HCT116 (cell line): ENCODE data around the gene HOGA1. TPM values are rescaled to one million over a fixed set of nuclear protein-coding genes. Genes with fewer than 3 reads are reported as not detected.

Experiments used
- ATAC-seq: fragments of 200-7000 bp; cut with Tn5 transposase; 2 replicates; pipeline ENCODE4 v1.9.1; 2020; ENCODE audit warnings: mild to moderate bottlenecking, moderate library complexity
- BruUV-seq: library from RNA; stranded (reverse); fragments of 400-500 nt; replicated peaks from 2 replicates; lab custom pipeline; 2021; lab: Mats Ljungman, UMichigan
- CTCF ChIA-PET: fragments of 300-600 bp; sonication (Branson Sonifier 250); formaldehyde crosslinking; loops from one replicate; lab custom pipeline; 2021; ENCODE audit warnings: antibody characterized with exemption; lab: Charles Lee
- POLR2A ChIA-PET: fragments of 300-600, 350-600 bp; sonication (Branson Sonifier 250); formaldehyde crosslinking; loops from one replicate; lab custom pipeline; 2021; ENCODE audit warnings: antibody characterized with exemption; lab: Charles Lee
- RAD21 ChIA-PET, 2 experiments: fragments of 300-600 bp; sonication (Branson Sonifier 250); formaldehyde crosslinking; loops; one replicate each; lab custom pipeline; 2023; ENCODE audit warnings: low total read pairs in 2 of 2; ENCODE audit not compliant: uncharacterized antibody in 2 of 2, unreplicated experiment in 2 of 2, low non-redundant PET in 1 of 2; lab: Charles Lee
- DNase-seq: peaks from one replicate; pipeline ENCODE4 v3.0.0-alpha.2; 2010; ENCODE audit warnings: low read depth, low spot score
- H2AFZ ChIP-seq: fragments of 200-600 bp; shearing (Covaris generic), sonication (generic); 2 replicates; pipeline ENCODE4 v1.6.1; 2017; ENCODE audit warnings: low read depth, mixed run types, mixed read lengths, antibody characterized with exemption, low read length; ENCODE audit not compliant: poor library complexity, severe bottlenecking
- H3K27ac ChIP-seq: 2 replicates; pipeline ENCODE4 v1.5.1; 2012; ENCODE audit warnings: low read depth, low read length
- H3K27me3 ChIP-seq: fragments of 200-600 bp; sonication (generic); 2 replicates; pipeline ENCODE4 v1.6.1; 2016; ENCODE audit warnings: mixed run types, low read length, mixed read lengths; ENCODE audit not compliant: insufficient read depth
- H3K36me3 ChIP-seq, 2 experiments: fragments of 200-500 bp in 1 of 2; fragments of 200-600 bp in 1 of 2; sonication (Bioruptor generic) in 1 of 2; sonication (generic) in 1 of 2; 2 replicates each; pipeline versions ENCODE4 v1.5.1 to v1.6.1; 2014 to 2016; ENCODE audit warnings: low read length in 2 of 2, inconsistent platforms in 1 of 2, mixed read lengths in 1 of 2, mixed run types in 1 of 2; ENCODE audit not compliant: insufficient read depth in 2 of 2, control insufficient read depth in 1 of 2
- H3K4me1 ChIP-seq, 2 experiments: fragments of 200-600 bp in 1 of 2; sonication (generic) in 1 of 2; 2 replicates each; pipeline versions ENCODE4 v1.5.1 to v1.6.1; 2012 to 2017; ENCODE audit warnings: low read length in 2 of 2, inconsistent platforms in 1 of 2, mild to moderate bottlenecking in 1 of 2, mixed read lengths in 1 of 2, mixed run types in 1 of 2, moderate library complexity in 1 of 2; ENCODE audit not compliant: insufficient read depth in 2 of 2, control insufficient read depth in 1 of 2
- H3K4me2 ChIP-seq: fragments of 200-600 bp; sonication (generic); 2 replicates; pipeline ENCODE4 v1.6.1; 2017; ENCODE audit warnings: mixed run types, low read length, mixed read lengths
- H3K4me3 ChIP-seq, 2 experiments: fragments of 200-600 bp in 1 of 2; sonication (generic) in 1 of 2; replicated peaks in 1 of 2; 2 replicates each; pipeline ENCODE4 v1.5.1; 2011 to 2016; ENCODE audit warnings: low read length in 2 of 2, control low read depth in 1 of 2, low read depth in 1 of 2, mild to moderate bottlenecking in 1 of 2, mixed read lengths in 1 of 2, mixed run types in 1 of 2
- H3K79me2 ChIP-seq: fragments of 200-600 bp; sonication (generic); 2 replicates; pipeline ENCODE4 v1.6.1; 2017; ENCODE audit warnings: mild to moderate bottlenecking, mixed run types, low read length, moderate library complexity, mixed read lengths; ENCODE audit not compliant: insufficient read depth
- H3K9ac ChIP-seq: fragments of 200-600 bp; sonication (generic); 2 replicates; pipeline ENCODE4 v1.6.1; 2016; ENCODE audit warnings: low read length, mixed read lengths
- H3K9me2 ChIP-seq: fragments of 200-600 bp; sonication (generic), shearing (Covaris generic); 2 replicates; pipeline ENCODE4 v1.6.1; 2017; ENCODE audit warnings: mixed run types, mild to moderate bottlenecking, moderate library complexity; ENCODE audit not compliant: insufficient read depth
- H3K9me3 ChIP-seq, 2 experiments: fragments of 200-500 bp in 1 of 2; fragments of 200-600 bp in 1 of 2; sonication (Bioruptor generic) in 1 of 2; sonication (generic) in 1 of 2; 2 replicates each; pipeline ENCODE4 v1.6.1; 2014 to 2017; ENCODE audit warnings: low read length in 2 of 2, mixed read lengths in 2 of 2, inconsistent platforms in 1 of 2, low read depth in 1 of 2, mild to moderate bottlenecking in 1 of 2, mixed run types in 1 of 2, moderate library complexity in 1 of 2; ENCODE audit not compliant: control insufficient read depth in 1 of 2, insufficient read depth in 1 of 2
- H4K20me1 ChIP-seq: fragments of 200-600 bp; sonication (generic), shearing (Covaris generic); 2 replicates; pipeline ENCODE4 v1.6.1; 2017; ENCODE audit warnings: mixed run types, mild to moderate bottlenecking, moderate library complexity; ENCODE audit not compliant: insufficient read depth
- ELF1 ChIP-seq: IDR thresholded peaks from 2 replicates; pipeline ENCODE4 v1.6.1; 2012; ENCODE audit warnings: low read depth, borderline replicate concordance
- EZH2phosphoT487 ChIP-seq: fragments of 200-600 bp; IDR thresholded peaks from 2 replicates; pipeline ENCODE4 v1.6.1; 2018; ENCODE audit warnings: antibody characterized with exemption, borderline replicate concordance
- FOSL1 ChIP-seq: IDR thresholded peaks from 2 replicates; pipeline ENCODE4 v1.6.1; 2012; ENCODE audit warnings: low read depth
- JUND ChIP-seq: IDR thresholded peaks from 2 replicates; pipeline ENCODE4 v1.6.1; 2012
- MAX ChIP-seq: IDR thresholded peaks from 2 replicates; pipeline ENCODE4 v1.6.1; 2012
- POLR2A ChIP-seq: IDR thresholded peaks from 2 replicates; pipeline ENCODE4 v1.7.0; 2011; ENCODE audit warnings: borderline replicate concordance; ENCODE audit not compliant: insufficient read depth, insufficient read length; ENCODE audit errors: extremely low read depth
- RAD21 ChIP-seq: IDR thresholded peaks from 2 replicates; pipeline ENCODE4 v1.6.1; 2012; ENCODE audit warnings: low read depth, mild to moderate bottlenecking
- REST ChIP-seq: IDR thresholded peaks from 2 replicates; pipeline ENCODE4 v1.6.1; 2012; ENCODE audit warnings: low read depth
- SRF ChIP-seq: IDR thresholded peaks from 2 replicates; pipeline ENCODE4 v1.6.1; 2012; ENCODE audit warnings: low read depth
- ZNF274 ChIP-seq: fragments of 200-500 bp; sonication (Bioruptor generic); IDR thresholded peaks from 2 replicates; pipeline ENCODE4 v1.6.1; 2014; ENCODE audit warnings: mild to moderate bottlenecking, low read depth, low read length, inconsistent platforms
- intact Hi-C: fragments of 100-400 bp; cut with micrococcal nuclease; formaldehyde crosslinking; loops from 2 replicates; pipeline ENCODE4 v1.10.0; 2022
- total RNA-seq: library from RNA; stranded (reverse); gene quantifications from one replicate; pipeline ENCODE4 v1.2.1, GENCODE V29; 2021; ENCODE audit not compliant: unreplicated experiment

Gene HOGA1
- total RNA-seq, 1 experiment from 2014 or later = 1.6 TPM

- no peaks in the 10 kb centered on the region for H4K20me1 ChIP-seq
- ATAC-seq (no peak), DNase-seq (no peak)
- H3K4me1 ChIP-seq = peaks cover 0 to 3% of the 10 kb centered on the region in 2 experiments; a peak in 1 of 4 replicates
- BruUV-seq = no TSS peak
- no peak overlapping the region for H3K9ac ChIP-seq
- RAD21 ChIA-PET = no interaction called here
- H2AFZ ChIP-seq = no peak overlapping the region
- no peaks in the 10 kb centered on the region for H3K79me2 ChIP-seq
- CTCF ChIA-PET = interaction anchor here (1.9 kb wide), 1 partner anchor 46 kb away, joined by 6 read pairs; the partner anchor contains the start of gene ANKRD2
- H3K27me3 ChIP-seq = no peaks in the 10 kb centered on the region
- H3K36me3 ChIP-seq = no peaks in the 10 kb centered on the region
- no peak overlapping the region for H3K4me2 ChIP-seq
- H3K27ac ChIP-seq = no peak overlapping the region
- H3K4me3 ChIP-seq = no peak overlapping the region
- no peaks in the 10 kb centered on the region for H3K9me3 ChIP-seq
- POLR2A ChIA-PET = interaction anchor here (0.8 kb wide), 1 partner anchor 20 kb away, joined by 3 read pairs; no protein-coding TSS in a partner anchor
- TF ChIP-seq EZH2phosphoT487 = no peak
- TF ChIP-seq ELF1 = no peak
- TF ChIP-seq SRF = no peak
- no peak for TF ChIP-seq REST
- TF ChIP-seq POLR2A = no peak
- TF ChIP-seq FOSL1 = no peak
- intact Hi-C loops = no loop called here
- H3K9me2 ChIP-seq = no peaks in the 10 kb centered on the region
Measured at GRCh38 chr10:97618285-97618684, 34.1 kb downstream of the HOGA1 start.

DNA sequence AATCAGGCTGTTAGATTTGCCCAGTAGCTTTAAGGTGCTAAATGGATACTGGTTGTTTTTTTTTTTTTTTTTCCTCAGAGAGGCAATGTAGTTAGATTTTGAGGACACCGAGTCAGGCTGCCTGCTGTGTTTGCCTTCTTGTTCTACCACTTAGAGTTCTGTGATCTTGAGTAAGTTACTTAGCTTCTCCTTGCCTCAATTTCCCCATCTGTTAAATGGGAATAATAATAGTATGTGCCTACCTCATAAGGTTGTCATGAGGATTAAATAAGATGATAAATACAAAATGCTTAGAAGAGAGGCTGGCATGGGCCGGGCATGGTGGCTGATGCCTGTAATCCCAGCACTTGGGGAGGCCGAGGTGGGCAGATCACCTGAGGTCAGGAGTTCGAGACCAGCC lies 34.5 kb downstream of the HOGA1 start:
- BruUV-seq = no TSS peak

More for the DNA sequence above, 34.5 kb downstream of the HOGA1 start:
- DNase-seq (no peak), ATAC-seq (no peak)
- no peaks in the 10 kb centered on the region for H4K20me1 ChIP-seq
- no peak for TF ChIP-seq JUND
- TF ChIP-seq POLR2A = no peak
- TF ChIP-seq SRF = no peak
- no peak for TF ChIP-seq RAD21
- TF ChIP-seq ZNF274 = no peak
- no peak for TF ChIP-seq MAX
- no peak overlapping the region for H3K9ac ChIP-seq
- no peak overlapping the region for H3K4me2 ChIP-seq
- H3K9me3 ChIP-seq = no peaks in the 10 kb centered on the region
- H3K4me3 ChIP-seq = no peak overlapping the region
- H3K27me3 ChIP-seq = no peaks in the 10 kb centered on the region
- no peaks in the 10 kb centered on the region for H3K79me2 ChIP-seq
- no peaks in the 10 kb centered on the region for H3K9me2 ChIP-seq
- CTCF ChIA-PET = no interaction called here
- no peak overlapping the region for H2AFZ ChIP-seq
- H3K4me1 ChIP-seq = peaks cover 0 to 3% of the 10 kb centered on the region in 2 experiments; a peak in 1 of 4 replicates
- intact Hi-C loops = no loop called here
- no peak overlapping the region for H3K27ac ChIP-seq
- RAD21 ChIA-PET = no interaction called here
- POLR2A ChIA-PET = interaction anchor here (0.8 kb wide), 1 partner anchor 20 kb away, joined by 3 read pairs; no protein-coding TSS in a partner anchor
- H3K36me3 ChIP-seq = no peaks in the 10 kb centered on the region
